ENCODE measurements around the gene STUM.

- TF ChIP-seq POLR2AphosphoS5 (IDR thresholded peaks at IDR 0.05) (no peak), POLR2A (IDR thresholded peaks at IDR 0.05) (no peak)
- TF ChIP-seq, protein P1, sequence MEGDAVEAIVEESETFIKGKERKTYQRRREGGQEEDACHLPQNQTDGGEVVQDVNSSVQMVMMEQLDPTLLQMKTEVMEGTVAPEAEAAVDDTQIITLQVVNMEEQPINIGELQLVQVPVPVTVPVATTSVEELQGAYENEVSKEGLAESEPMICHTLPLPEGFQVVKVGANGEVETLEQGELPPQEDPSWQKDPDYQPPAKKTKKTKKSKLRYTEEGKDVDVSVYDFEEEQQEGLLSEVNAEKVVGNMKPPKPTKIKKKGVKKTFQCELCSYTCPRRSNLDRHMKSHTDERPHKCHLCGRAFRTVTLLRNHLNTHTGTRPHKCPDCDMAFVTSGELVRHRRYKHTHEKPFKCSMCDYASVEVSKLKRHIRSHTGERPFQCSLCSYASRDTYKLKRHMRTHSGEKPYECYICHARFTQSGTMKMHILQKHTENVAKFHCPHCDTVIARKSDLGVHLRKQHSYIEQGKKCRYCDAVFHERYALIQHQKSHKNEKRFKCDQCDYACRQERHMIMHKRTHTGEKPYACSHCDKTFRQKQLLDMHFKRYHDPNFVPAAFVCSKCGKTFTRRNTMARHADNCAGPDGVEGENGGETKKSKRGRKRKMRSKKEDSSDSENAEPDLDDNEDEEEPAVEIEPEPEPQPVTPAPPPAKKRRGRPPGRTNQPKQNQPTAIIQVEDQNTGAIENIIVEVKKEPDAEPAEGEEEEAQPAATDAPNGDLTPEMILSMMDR (IDR thresholded peaks at IDR 0.05), result no peak
Measured at GRCh38 chr1:226627050-226627755, 78.6 kb downstream of the STUM start.
